Prostate gland (tissue), 2 donors: ENCODE data around the gene HNRNPAB. TPM values are rescaled to one million over a fixed set of nuclear protein-coding genes. Genes with fewer than 3 reads are reported as not detected.

ENCODE experiments used
- DNase-seq: peaks from one replicate; pipeline ENCODE4 v3.0.0-alpha.2; 2019; ENCODE audit warnings: low spot score
- H3K27ac ChIP-seq, 2 donors: fragments of 200-600 bp; sonication (generic); 2 replicates each; pipeline ENCODE4 v1.5.1; 2017 to 2019
- H3K27me3 ChIP-seq: fragments of 200-600 bp; sonication (generic); replicated peaks from 2 replicates; pipeline ENCODE4 v1.5.1; 2019; ENCODE audit not compliant: insufficient read depth
- H3K36me3 ChIP-seq, 2 donors: fragments of 200-600 bp; sonication (generic); 1 replicate in 1 of 2; 2 replicates in 1 of 2; pipeline versions ENCODE4 v1.5.1 to v1.8.1; 2017 to 2019
- H3K4me1 ChIP-seq: fragments of 200-600 bp; sonication (generic); replicated peaks from 2 replicates; pipeline ENCODE4 v1.5.1; 2019
- H3K4me3 ChIP-seq, 2 donors: fragments of 200-600 bp; sonication (generic); 2 replicates each; pipeline ENCODE4 v1.5.1; 2017 to 2019
- H3K9me3 ChIP-seq: fragments of 200-600 bp; sonication (generic); 2 replicates; pipeline ENCODE4 v1.5.1; 2017
- CTCF ChIP-seq, 4 experiments: fragments of 200-600 bp in 2 of 4; fragments of 450-650 bp in 2 of 4; sonication (generic) in 2 of 4; IDR thresholded peaks; 1 replicate in 3 of 4; 2 replicates in 1 of 4; pipeline ENCODE4 v1.5.1; 2016 to 2019; ENCODE audit warnings: antibody characterized with exemption in 4 of 4, mild to moderate bottlenecking in 2 of 4, moderate library complexity in 2 of 4
- POLR2A ChIP-seq: fragments of 450-650 bp; IDR thresholded peaks from one replicate; pipeline ENCODE4 v1.6.1; 2016; ENCODE audit warnings: antibody characterized with exemption, mild to moderate bottlenecking
- POLR2AphosphoS5 ChIP-seq: sonication (generic); formaldehyde crosslinking; IDR thresholded peaks from one replicate; pipeline ENCODE4 v1.6.1; 2017; ENCODE audit warnings: antibody characterized with exemption
- WGBS: methylation state at CpG from one replicate; pipeline ENCODE4 v1.1.5; 2018; 5-methylcytosine and 5-hydroxymethylcytosine counted together
- intact Hi-C: fragments of 100-400 bp; cut with DNase I; formaldehyde crosslinking; loops from one replicate; pipeline ENCODE4 v1.14.2; 2022
- total RNA-seq, 2 donors: library from RNA; depleted of rRNA; stranded (reverse); fragments of >200 nt; gene quantifications; one replicate each; pipeline ENCODE4 v1.1.0, GENCODE V29; 2016

Gene HNRNPAB
- total RNA-seq, 2 donors from 2014 or later: 73.1 to 104 TPM

GRCh38 chr5:178176791-178177190, 27.5 kb upstream of the HNRNPAB start:
- 65% methylated on average over 6 of the region's 6 CpGs for WGBS
- DNase-seq: no peak

GRCh38 chr5:178177569-178177968, 26.8 kb upstream of the HNRNPAB start:
- no peak for DNase-seq
- H3K9me3 ChIP-seq: no peaks in the 10 kb centered on the region
- no peaks in the 10 kb centered on the region for H3K36me3 ChIP-seq
- WGBS: 93% methylated on average over 8 of the region's 8 CpGs
- H3K27me3 ChIP-seq: no peaks in the 10 kb centered on the region
- intact Hi-C loops: no loop called here
- H3K4me1 ChIP-seq: no peaks in the 10 kb centered on the region
- no peak for TF ChIP-seq CTCF (IDR thresholded peaks at IDR 0.05)
- TF ChIP-seq POLR2A: no peak
- TF ChIP-seq POLR2AphosphoS5: no peak
- H3K27ac ChIP-seq: no peak overlapping the region
- H3K4me3 ChIP-seq: no peak overlapping the region

More at GRCh38 chr5:178176791-178177190, 27.5 kb upstream of the HNRNPAB start:
- no peak overlapping the region for H3K4me3 ChIP-seq
- no peaks in the 10 kb centered on the region for H3K9me3 ChIP-seq
- intact Hi-C loops: no loop called here
- TF ChIP-seq POLR2AphosphoS5: no peak
- no peak for TF ChIP-seq POLR2A
- no peak for TF ChIP-seq CTCF (IDR thresholded peaks at IDR 0.05)
- H3K27me3 ChIP-seq: no peaks in the 10 kb centered on the region
- H3K36me3 ChIP-seq: no peaks in the 10 kb centered on the region
- no peak overlapping the region for H3K27ac ChIP-seq
- no peaks in the 10 kb centered on the region for H3K4me1 ChIP-seq

- Histone ChIP-seq H3K4me1 (no peaks in the 10 kb centered on the region), H3K27me3 (no peaks in the 10 kb centered on the region), H3K27ac (no peak overlapping the region), H3K9me3 (no peaks in the 10 kb centered on the region), H3K4me3 (no peak overlapping the region), H3K36me3 (no peaks in the 10 kb centered on the region)
- intact Hi-C loops: no loop called here
- 38% methylated on average over 9 of the region's 9 CpGs for WGBS
- DNase-seq: no peak
- TF ChIP-seq POLR2A (no peak), CTCF (IDR thresholded peaks at IDR 0.05) (no peak), POLR2AphosphoS5 (no peak)
These were observed 24.0 kb upstream of the HNRNPAB start for GRCh38 chr5:178180141-178180863.

- intact Hi-C loops: no loop called here
- no peaks in the 10 kb centered on the region for H3K36me3 ChIP-seq
- no peak for DNase-seq
- no peaks in the 10 kb centered on the region for H3K27me3 ChIP-seq
- no peak overlapping the region for H3K27ac ChIP-seq
- WGBS: 22% methylated on average over 4 of the region's 4 CpGs
- H3K4me3 ChIP-seq: no peak overlapping the region
- H3K4me1 ChIP-seq: no peaks in the 10 kb centered on the region
- no peaks in the 10 kb centered on the region for H3K9me3 ChIP-seq
- TF ChIP-seq POLR2AphosphoS5: no peak
- no peak for TF ChIP-seq POLR2A
- TF ChIP-seq CTCF (IDR thresholded peaks at IDR 0.05): no peak
These were observed 22.0 kb upstream of the HNRNPAB start for GRCh38 chr5:178182158-178182876.
